Stimulated activated CD4-positive, alpha-beta T cell treated with anti-CD3 and anti-CD28 coated beads, Interleukin-15, amount 100 ng/mL, for 24 hours (primary cell): ENCODE measurements around the gene CBLB.

Source experiments
- DNase-seq: peaks from one replicate; pipeline ENCODE4 v3.0.0-alpha.2; 2020

CBLB gene

GRCh38 chr3:105813710-105814109 is 55.1 kb downstream of the CBLB start:
- no peak for DNase-seq

- no peak for DNase-seq
Measured at GRCh38 chr3:105812194-105812586, 56.6 kb downstream of the CBLB start.

- DNase-seq: no peak
Measured at GRCh38 chr3:105811518-105812193, 57.2 kb downstream of the CBLB start.

GRCh38 chr3:105809208-105809888 is 59.5 kb downstream of the CBLB start:
- no peak for DNase-seq

GRCh38 chr3:105807701-105808100 is 61.1 kb downstream of the CBLB start:
- no peak for DNase-seq

- DNase-seq: no peak
Measured at GRCh38 chr3:105807146-105807545, 61.7 kb downstream of the CBLB start.

GRCh38 chr3:105806359-105806758 is 62.5 kb downstream of the CBLB start:
- no peak for DNase-seq

GRCh38 chr3:105805404-105805803 is 63.4 kb downstream of the CBLB start:
- DNase-seq: no peak

GRCh38 chr3:105802118-105802706 is 66.6 kb downstream of the CBLB start:
- DNase-seq: no peak

GRCh38 chr3:105801397-105801796 is 67.4 kb downstream of the CBLB start:
- no peak for DNase-seq

GRCh38 chr3:105800320-105800719 is 68.5 kb downstream of the CBLB start:
- no peak for DNase-seq

GRCh38 chr3:105799286-105799685 is 69.5 kb downstream of the CBLB start:
- DNase-seq: no peak

- no peak for DNase-seq
Measured at GRCh38 chr3:105798381-105798934, 70.4 kb downstream of the CBLB start.

GRCh38 chr3:105793040-105793439 is 75.8 kb downstream of the CBLB start:
- DNase-seq: no peak

- no peak for DNase-seq
Measured at GRCh38 chr3:105791919-105792786, 76.7 kb downstream of the CBLB start.

GRCh38 chr3:105791131-105791530 is 77.7 kb downstream of the CBLB start:
- no peak for DNase-seq

GRCh38 chr3:105790534-105790933 is 78.3 kb downstream of the CBLB start:
- no peak for DNase-seq

- no peak for DNase-seq
Measured at GRCh38 chr3:105788593-105788992, 80.2 kb downstream of the CBLB start.

- no peak for DNase-seq
Measured at GRCh38 chr3:105787453-105787852, 81.4 kb downstream of the CBLB start.

GRCh38 chr3:105786990-105787389 is 81.8 kb downstream of the CBLB start:
- no peak for DNase-seq

- DNase-seq: no peak
Measured at GRCh38 chr3:105786241-105786640, 82.6 kb downstream of the CBLB start.

GRCh38 chr3:105785803-105786202 is 83.0 kb downstream of the CBLB start:
- DNase-seq: no peak

GRCh38 chr3:105783631-105784030 is 85.2 kb downstream of the CBLB start:
- no peak for DNase-seq
